Keratinocyte (primary cell): ENCODE data around the gene HMCN2. TPM values are rescaled to one million over a fixed set of nuclear protein-coding genes. Genes with fewer than 3 reads are reported as not detected.

Source experiments
- DNase-seq: peaks from one replicate; pipeline ENCODE4 v3.0.0-alpha.2; 2011; ENCODE audit warnings: low read depth, missing footprints, low spot score
- FAIRE-seq: peaks from 2 replicates; lab custom pipeline; 2011; peaks lifted over from hg19 to GRCh38; lab: Jason Lieb, UNC
- H2AFZ ChIP-seq: 2 replicates; pipeline ENCODE4 v1.6.0; 2012; ENCODE audit warnings: low read length, control low read depth, inconsistent platforms; ENCODE audit not compliant: control insufficient read depth
- H3K27ac ChIP-seq: 2 replicates; pipeline ENCODE4 v1.5.1; 2011; ENCODE audit warnings: low read length; ENCODE audit not compliant: control insufficient read depth, insufficient read depth
- H3K27me3 ChIP-seq: 3 replicates; pipeline ENCODE4 v1.6.0; 2011; ENCODE audit warnings: low read length; ENCODE audit not compliant: control insufficient read depth, insufficient read depth; ENCODE audit errors: extremely low read depth
- H3K36me3 ChIP-seq, 2 experiments: 2 replicates in 1 of 2; 3 replicates in 1 of 2; pipeline ENCODE4 v1.5.1; 2011; ENCODE audit warnings: low read length in 2 of 2, mild to moderate bottlenecking in 1 of 2; ENCODE audit not compliant: control insufficient read depth in 2 of 2, insufficient read depth in 2 of 2; ENCODE audit errors: extremely low read depth in 1 of 2
- H3K4me1 ChIP-seq: 3 replicates; pipeline ENCODE4 v1.5.1; 2011; ENCODE audit warnings: low read length; ENCODE audit not compliant: control insufficient read depth, insufficient read depth; ENCODE audit errors: extremely low read depth
- H3K4me2 ChIP-seq: 3 replicates; pipeline ENCODE4 v1.6.0; 2011; ENCODE audit warnings: low read depth, low read length; ENCODE audit not compliant: control insufficient read depth, insufficient read depth; ENCODE audit errors: extremely low read depth
- H3K4me3 ChIP-seq, 3 experiments: fragments of 200-600 bp in 1 of 3; sonication (generic) in 1 of 3; 2 replicates in 2 of 3; 3 replicates in 1 of 3; pipeline ENCODE4 v1.5.1; 2011 to 2016; ENCODE audit warnings: low read length in 3 of 3, mild to moderate bottlenecking in 3 of 3, control low read depth in 2 of 3, inconsistent platforms in 1 of 3, low read depth in 1 of 3, mixed read lengths in 1 of 3, mixed run types in 1 of 3, moderate library complexity in 1 of 3; ENCODE audit not compliant: control insufficient read depth in 2 of 3, insufficient read depth in 2 of 3; ENCODE audit errors: extremely low read depth in 1 of 3
- H3K79me2 ChIP-seq: 2 replicates; pipeline ENCODE4 v1.6.0; 2012; ENCODE audit warnings: low read length; ENCODE audit not compliant: control insufficient read depth, insufficient read depth
- H3K9ac ChIP-seq: 3 replicates; pipeline ENCODE4 v1.6.0; 2011; ENCODE audit warnings: low read length; ENCODE audit not compliant: control insufficient read depth, insufficient read depth; ENCODE audit errors: extremely low read depth
- H3K9me1 ChIP-seq: 3 replicates; pipeline ENCODE4 v1.6.0; 2011; ENCODE audit warnings: low read length; ENCODE audit not compliant: control insufficient read depth, insufficient read depth; ENCODE audit errors: extremely low read depth
- H3K9me3 ChIP-seq: 2 replicates; pipeline ENCODE4 v1.5.1; 2012; ENCODE audit warnings: low read depth, low read length; ENCODE audit not compliant: control insufficient read depth
- H4K20me1 ChIP-seq: 3 replicates; pipeline ENCODE4 v1.6.0; 2011; ENCODE audit warnings: low read length; ENCODE audit not compliant: control insufficient read depth, insufficient read depth; ENCODE audit errors: extremely low read depth
- EZH2 ChIP-seq: IDR thresholded peaks from one replicate; pipeline ENCODE4 v1.6.1; 2012; ENCODE audit warnings: inconsistent platforms, mild to moderate bottlenecking, low read length, moderate library complexity
- dilution Hi-C: fragments of 300-500 bp; cut with MboI; formaldehyde crosslinking; loops from one replicate; pipeline ENCODE4 v1.7.0; 2020; ENCODE audit warnings: low sequenced_read_pairs; ENCODE audit not compliant: extremely low pct_ligation_motif_present
- polyA plus RNA-seq, 5 experiments: library from polyadenylated mRNA; depleted of rRNA in 3 of 5; stranded (reverse) in 3 of 5; stranded (forward) in 1 of 5; unstranded in 1 of 5; fragments of >200 nt; gene quantifications; 1 replicate in 1 of 5; 2 replicates in 3 of 5; 3 replicates in 1 of 5; pipeline versions ENCODE4 v1.2.1 to v1.2.3, GENCODE V29; 2011 to 2012; ENCODE audit warnings: missing spikeins in 2 of 5, low read depth in 1 of 5, low replicate concordance in 1 of 5
- TF ChIP-seq, protein P1 (sequence below), 3 experiments: IDR thresholded peaks in 1 of 3; conservative IDR thresholded peaks in 1 of 3; optimal IDR thresholded peaks in 1 of 3; 2 replicates in 2 of 3; 3 replicates in 1 of 3; pipeline versions ENCODE3 to v1.5.1; 2011; ENCODE audit warnings: low read length in 3 of 3, mild to moderate bottlenecking in 3 of 3, moderate library complexity in 2 of 3, control low read depth in 1 of 3, inconsistent platforms in 1 of 3; ENCODE audit not compliant: insufficient read depth in 2 of 3; ENCODE audit errors: extremely low read depth in 1 of 3

HMCN2 gene
- polyA plus RNA-seq, 1 donor (not counting 4 experiments of a cell fraction or from before 2014, with no cell fraction given) = not detected

DNA sequence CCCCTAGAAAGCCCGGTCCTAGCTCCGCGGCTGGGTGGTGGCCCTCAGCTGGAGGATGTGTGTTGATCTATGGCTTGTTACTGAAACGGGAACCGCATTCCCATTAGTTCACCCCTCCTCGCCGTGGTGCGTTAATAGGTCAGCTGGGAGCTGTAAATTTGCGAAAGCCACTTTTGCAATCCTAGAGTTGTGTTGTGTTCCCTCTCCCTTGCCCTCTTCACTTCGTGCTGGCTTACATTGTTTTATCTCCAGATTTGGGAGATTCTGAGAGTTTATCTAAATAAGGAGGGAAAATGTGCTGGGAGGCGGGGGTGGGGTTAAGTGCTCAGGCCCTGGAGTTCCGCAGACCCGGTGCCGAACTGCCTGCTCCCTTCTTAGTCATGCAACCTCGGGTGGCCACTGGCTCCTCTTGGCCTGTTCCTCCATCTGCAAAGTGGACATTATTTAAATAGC is 62.8 kb downstream of the HMCN2 start:
- Histone ChIP-seq H3K4me2 (no peak overlapping the region), H3K27ac (no peak overlapping the region), H3K9me1 (no peaks in the 10 kb centered on the region), H3K9ac (no peak overlapping the region), H3K4me1 (peaks cover 5% of the 10 kb centered on the region), H3K9me3 (no peaks in the 10 kb centered on the region), H3K27me3 (peaks cover 51% of the 10 kb centered on the region), H3K79me2 (no peaks in the 10 kb centered on the region), H4K20me1 (no peaks in the 10 kb centered on the region), H2AFZ (no peak overlapping the region), H3K36me3 (no peaks in the 10 kb centered on the region), H3K4me3 (no peak overlapping the region)
- no peak for FAIRE-seq
- DNase-seq = no peak
- dilution Hi-C loops = no loop called here
- no peak for TF ChIP-seq EZH2
- TF ChIP-seq, protein P1, sequence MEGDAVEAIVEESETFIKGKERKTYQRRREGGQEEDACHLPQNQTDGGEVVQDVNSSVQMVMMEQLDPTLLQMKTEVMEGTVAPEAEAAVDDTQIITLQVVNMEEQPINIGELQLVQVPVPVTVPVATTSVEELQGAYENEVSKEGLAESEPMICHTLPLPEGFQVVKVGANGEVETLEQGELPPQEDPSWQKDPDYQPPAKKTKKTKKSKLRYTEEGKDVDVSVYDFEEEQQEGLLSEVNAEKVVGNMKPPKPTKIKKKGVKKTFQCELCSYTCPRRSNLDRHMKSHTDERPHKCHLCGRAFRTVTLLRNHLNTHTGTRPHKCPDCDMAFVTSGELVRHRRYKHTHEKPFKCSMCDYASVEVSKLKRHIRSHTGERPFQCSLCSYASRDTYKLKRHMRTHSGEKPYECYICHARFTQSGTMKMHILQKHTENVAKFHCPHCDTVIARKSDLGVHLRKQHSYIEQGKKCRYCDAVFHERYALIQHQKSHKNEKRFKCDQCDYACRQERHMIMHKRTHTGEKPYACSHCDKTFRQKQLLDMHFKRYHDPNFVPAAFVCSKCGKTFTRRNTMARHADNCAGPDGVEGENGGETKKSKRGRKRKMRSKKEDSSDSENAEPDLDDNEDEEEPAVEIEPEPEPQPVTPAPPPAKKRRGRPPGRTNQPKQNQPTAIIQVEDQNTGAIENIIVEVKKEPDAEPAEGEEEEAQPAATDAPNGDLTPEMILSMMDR (optimal IDR thresholded peaks at IDR 0.05 in 1 of 3, IDR thresholded peaks at IDR 0.05 in 1 of 3, conservative IDR thresholded peaks at IDR 0.05 in 1 of 3; ENCODE audit: extremely low read depth in 1 of 3, insufficient read depth in 2 of 3, low read length in 3 of 3) = no peak

DNA sequence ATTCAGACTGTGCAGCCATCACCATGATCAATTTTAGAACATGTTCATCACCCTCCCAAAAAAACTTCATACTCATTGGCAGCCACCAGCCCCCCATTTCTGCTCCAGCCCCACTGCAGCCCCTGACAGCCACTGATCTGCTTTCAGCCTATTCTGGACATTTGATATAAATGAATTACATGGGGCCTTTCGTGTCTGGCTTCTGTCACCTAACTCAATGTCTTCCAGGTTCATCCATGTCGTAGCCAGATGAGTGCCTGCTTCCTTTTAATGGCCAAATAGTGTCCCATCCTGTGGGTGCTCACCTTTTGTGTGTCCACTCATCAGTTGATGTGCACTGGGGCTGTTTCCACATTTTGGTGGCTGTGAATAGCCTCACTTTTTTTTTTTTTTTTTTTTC is 63.5 kb downstream of the HMCN2 start:
- H3K27ac ChIP-seq = no peak overlapping the region
- dilution Hi-C loops = no loop called here
- H2AFZ ChIP-seq = no peak overlapping the region
- H3K4me3 ChIP-seq = no peak overlapping the region
- DNase-seq (no peak), FAIRE-seq (no peak)
- H3K36me3 ChIP-seq = no peaks in the 10 kb centered on the region
- peaks cover 5% of the 10 kb centered on the region for H3K4me1 ChIP-seq
- no peaks in the 10 kb centered on the region for H4K20me1 ChIP-seq
- no peaks in the 10 kb centered on the region for H3K9me1 ChIP-seq
- no peaks in the 10 kb centered on the region for H3K9me3 ChIP-seq
- H3K27me3 ChIP-seq = peaks cover 52% of the 10 kb centered on the region
- no peak overlapping the region for H3K9ac ChIP-seq
- H3K79me2 ChIP-seq = no peaks in the 10 kb centered on the region
- H3K4me2 ChIP-seq = no peak overlapping the region
- TF ChIP-seq EZH2 = no peak
- TF ChIP-seq, protein P1 (optimal IDR thresholded peaks at IDR 0.05 in 1 of 3, IDR thresholded peaks at IDR 0.05 in 1 of 3, conservative IDR thresholded peaks at IDR 0.05 in 1 of 3; ENCODE audit: extremely low read depth in 1 of 3, insufficient read depth in 2 of 3, low read length in 3 of 3) = no peak
